Epithelial cell of esophagus (primary cell): ENCODE measurements around the gene TSPAN18.

ENCODE experiments used
- DNase-seq: peaks from one replicate; pipeline ENCODE4 v3.0.0; 2010; ENCODE audit warnings: low read depth
- H3K4me3 ChIP-seq: 2 replicates; pipeline ENCODE4 v1.5.1; 2011; ENCODE audit warnings: mild to moderate bottlenecking, low read length, control low read depth
- CTCF ChIP-seq: IDR thresholded peaks from 2 replicates; pipeline ENCODE4 v1.5.1; 2011; ENCODE audit warnings: low read depth, mild to moderate bottlenecking, low read length, control low read depth, inconsistent platforms; ENCODE audit not compliant: insufficient read depth; ENCODE audit errors: missing control alignments

The TSPAN18 gene

GRCh38 chr11:44709281-44709562 is 17.5 kb upstream of the TSPAN18 start:
- TF ChIP-seq CTCF, result no peak
- H3K4me3 ChIP-seq, result no peak overlapping the region
- no peak for DNase-seq

- TF ChIP-seq CTCF, result no peak
These were observed 16.8 kb upstream of the TSPAN18 start for GRCh38 chr11:44709966-44710365.

GRCh38 chr11:44711113-44711786 is 15.5 kb upstream of the TSPAN18 start:
- no peak overlapping the region for H3K4me3 ChIP-seq
- TF ChIP-seq CTCF, result no peak
- no peak for DNase-seq

More at GRCh38 chr11:44709966-44710365, 16.8 kb upstream of the TSPAN18 start:
- no peak overlapping the region for H3K4me3 ChIP-seq
- no peak for DNase-seq

- no peak for DNase-seq
- H3K4me3 ChIP-seq, result no peak overlapping the region
- no peak for TF ChIP-seq CTCF
These were observed 14.8 kb upstream of the TSPAN18 start for GRCh38 chr11:44711787-44712608.

- H3K4me3 ChIP-seq, result no peak overlapping the region
- no peak for TF ChIP-seq CTCF
- no peak for DNase-seq
These were observed 13.7 kb upstream of the TSPAN18 start for GRCh38 chr11:44713022-44713421.

- no peak for DNase-seq
- no peak for TF ChIP-seq CTCF
- no peak overlapping the region for H3K4me3 ChIP-seq
These were observed 10.5 kb upstream of the TSPAN18 start for GRCh38 chr11:44716256-44716655.
